Esophagus muscularis mucosa (tissue), 4 donors: Measurements from ENCODE around the gene MYO6.

ENCODE experiments used
- EP300 ChIP-seq: sonication (generic); formaldehyde crosslinking; IDR thresholded peaks from one replicate; pipeline ENCODE4 v1.6.1; 2017; ENCODE audit warnings: antibody characterized with exemption
- POLR2A ChIP-seq: fragments of 450-650 bp; IDR thresholded peaks from one replicate; pipeline ENCODE4 v1.6.1; 2017; ENCODE audit warnings: antibody characterized with exemption, moderate library complexity, mild to moderate bottlenecking, low read depth
- POLR2AphosphoS5 ChIP-seq, 2 donors: sonication (generic); formaldehyde crosslinking; IDR thresholded peaks; one replicate each; pipeline ENCODE4 v1.6.1; 2017; ENCODE audit warnings: antibody characterized with exemption in 2 of 2
- TF ChIP-seq, protein P1 (sequence below), 3 experiments: fragments of 200-600 bp in 2 of 3; fragments of 450-650 bp in 1 of 3; sonication (generic) in 2 of 3; IDR thresholded peaks; one replicate each; pipeline ENCODE4 v1.5.1; 2017 to 2019; ENCODE audit warnings: antibody characterized with exemption in 3 of 3, mild to moderate bottlenecking in 2 of 3, moderate library complexity in 1 of 3

DNA sequence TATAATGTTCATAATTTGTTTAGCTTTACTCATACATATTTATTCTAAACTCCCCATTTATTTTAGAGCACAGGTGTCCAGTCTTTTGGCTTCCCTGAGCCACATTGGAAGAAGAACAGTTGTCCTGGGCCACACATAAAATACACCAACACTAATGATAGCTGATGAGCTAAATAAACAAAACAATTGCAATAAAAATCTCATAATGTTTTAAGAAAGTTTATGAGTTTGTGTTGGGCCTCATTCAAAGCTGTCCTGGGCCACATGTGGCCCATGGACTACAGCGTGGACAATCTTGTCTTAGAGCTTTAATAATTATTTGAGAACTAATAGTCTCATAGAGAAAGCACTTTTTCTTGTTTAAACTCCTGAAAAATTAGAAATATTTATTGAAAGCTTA lies 131.3 kb downstream of the MYO6 start:
- no peak for TF ChIP-seq EP300
- no peak for TF ChIP-seq POLR2A
- TF ChIP-seq, protein P1, sequence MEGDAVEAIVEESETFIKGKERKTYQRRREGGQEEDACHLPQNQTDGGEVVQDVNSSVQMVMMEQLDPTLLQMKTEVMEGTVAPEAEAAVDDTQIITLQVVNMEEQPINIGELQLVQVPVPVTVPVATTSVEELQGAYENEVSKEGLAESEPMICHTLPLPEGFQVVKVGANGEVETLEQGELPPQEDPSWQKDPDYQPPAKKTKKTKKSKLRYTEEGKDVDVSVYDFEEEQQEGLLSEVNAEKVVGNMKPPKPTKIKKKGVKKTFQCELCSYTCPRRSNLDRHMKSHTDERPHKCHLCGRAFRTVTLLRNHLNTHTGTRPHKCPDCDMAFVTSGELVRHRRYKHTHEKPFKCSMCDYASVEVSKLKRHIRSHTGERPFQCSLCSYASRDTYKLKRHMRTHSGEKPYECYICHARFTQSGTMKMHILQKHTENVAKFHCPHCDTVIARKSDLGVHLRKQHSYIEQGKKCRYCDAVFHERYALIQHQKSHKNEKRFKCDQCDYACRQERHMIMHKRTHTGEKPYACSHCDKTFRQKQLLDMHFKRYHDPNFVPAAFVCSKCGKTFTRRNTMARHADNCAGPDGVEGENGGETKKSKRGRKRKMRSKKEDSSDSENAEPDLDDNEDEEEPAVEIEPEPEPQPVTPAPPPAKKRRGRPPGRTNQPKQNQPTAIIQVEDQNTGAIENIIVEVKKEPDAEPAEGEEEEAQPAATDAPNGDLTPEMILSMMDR (IDR thresholded peaks at IDR 0.05): no peak
- TF ChIP-seq POLR2AphosphoS5 (IDR thresholded peaks at IDR 0.05): no peak
